Psoas muscle (tissue), 8 donors: ENCODE data around the gene SAMD10. TPM values are rescaled to one million over a fixed set of nuclear protein-coding genes. Genes with fewer than 3 reads are reported as not detected.

Experiments
- ATAC-seq, 4 donors: fragments of 200-7000 bp; cut with Tn5 transposase; one replicate each; pipeline ENCODE4 v1.9.1; 2020; ENCODE audit warnings: moderate library complexity in 3 of 4, mild to moderate bottlenecking in 2 of 4
- DNase-seq, 2 donors: peaks; one replicate each; pipeline ENCODE4 v3.0.0-alpha.2; 2020
- H3K27ac ChIP-seq: fragments of 200-600 bp; one replicate; pipeline ENCODE4 v1.8.0; 2022
- H3K27me3 ChIP-seq, 3 donors: fragments of 200-600 bp in 1 of 3; one replicate each; pipeline versions ENCODE4 v1.6.1 to v1.8.0; 2013 to 2022; ENCODE audit warnings: low read length in 2 of 3, mild to moderate bottlenecking in 2 of 3, moderate library complexity in 1 of 3; ENCODE audit not compliant: insufficient read depth in 3 of 3
- H3K36me3 ChIP-seq, 2 donors: fragments of 200-600 bp in 1 of 2; one replicate each; pipeline versions ENCODE4 v1.6.1 to v1.8.0; 2013 to 2022; ENCODE audit warnings: low read depth in 1 of 2, mild to moderate bottlenecking in 1 of 2, moderate library complexity in 1 of 2; ENCODE audit not compliant: insufficient read depth in 1 of 2
- H3K4me1 ChIP-seq: fragments of 200-600 bp; one replicate; pipeline ENCODE4 v1.8.0; 2022
- H3K4me3 ChIP-seq: fragments of 200-600 bp; one replicate; pipeline ENCODE4 v1.8.0; 2022; ENCODE audit warnings: mild to moderate bottlenecking
- H3K9me3 ChIP-seq: fragments of 200-600 bp; one replicate; pipeline ENCODE4 v1.8.0; 2022
- WGBS, 3 donors: extraction: QIAGEN DNeasy Blood & Tissue Kit; methylation state at CpG; one replicate each; pipeline versions ENCODE4 v1.1.6 to v1.1.7; 2013; 5-methylcytosine and 5-hydroxymethylcytosine counted together
- intact Hi-C, 2 donors: fragments of 100-400 bp; cut with DNase I; formaldehyde crosslinking; loops; one replicate each; pipeline versions ENCODE4 v1.11.0 to v1.14.2; 2022
- polyA plus RNA-seq, 3 donors: library from polyadenylated mRNA; stranded (reverse); fragments of 200-250 nt; gene quantifications; one replicate each; pipeline ENCODE4 v1.2.3, GENCODE V29; 2013
- total RNA-seq, 4 donors: library from RNA; stranded (reverse); fragmentation: NEBNext Ultra II Directional in 2 of 4; extraction: Animal tissue kit (Norgen Biotek cat#: 25700) in 2 of 4; gene quantifications; one replicate each; pipeline versions ENCODE4 v1.2.1 to v1.2.4, GENCODE V29; 2021 to 2023
- TF ChIP-seq, protein P1 (sequence below): fragments of 200-600 bp; IDR thresholded peaks from one replicate; pipeline ENCODE4 v1.8.0; 2022; ENCODE audit warnings: antibody characterized with exemption
- donor health status: healthy with polysubstance abuse.
- donor health status: DM: no; HTN: no; CAD: no; lungs with moderate emphysema.
- donor health status: Bipolar disorder and iron deficiency.
- donor health status: healthy.
- donor health status: DM: yes; HTN: yes; CAD: no.
- donor health status: DM: no; HTN: no; CAD: no.
- donor health status: DM: no; HTN: no; CAD: no.
- donor health status: DM: yes; HTN: yes; CAD: no.

SAMD10 gene
- total and polyA plus RNA-seq, 7 donors, result 0.32 to 5.5 (median 0.56) TPM

GRCh38 chr20:64000906-64001305 is 21.5 kb upstream of the SAMD10 start:
- no peaks in the 10 kb centered on the region for H3K27me3 ChIP-seq
- TF ChIP-seq, protein P1, sequence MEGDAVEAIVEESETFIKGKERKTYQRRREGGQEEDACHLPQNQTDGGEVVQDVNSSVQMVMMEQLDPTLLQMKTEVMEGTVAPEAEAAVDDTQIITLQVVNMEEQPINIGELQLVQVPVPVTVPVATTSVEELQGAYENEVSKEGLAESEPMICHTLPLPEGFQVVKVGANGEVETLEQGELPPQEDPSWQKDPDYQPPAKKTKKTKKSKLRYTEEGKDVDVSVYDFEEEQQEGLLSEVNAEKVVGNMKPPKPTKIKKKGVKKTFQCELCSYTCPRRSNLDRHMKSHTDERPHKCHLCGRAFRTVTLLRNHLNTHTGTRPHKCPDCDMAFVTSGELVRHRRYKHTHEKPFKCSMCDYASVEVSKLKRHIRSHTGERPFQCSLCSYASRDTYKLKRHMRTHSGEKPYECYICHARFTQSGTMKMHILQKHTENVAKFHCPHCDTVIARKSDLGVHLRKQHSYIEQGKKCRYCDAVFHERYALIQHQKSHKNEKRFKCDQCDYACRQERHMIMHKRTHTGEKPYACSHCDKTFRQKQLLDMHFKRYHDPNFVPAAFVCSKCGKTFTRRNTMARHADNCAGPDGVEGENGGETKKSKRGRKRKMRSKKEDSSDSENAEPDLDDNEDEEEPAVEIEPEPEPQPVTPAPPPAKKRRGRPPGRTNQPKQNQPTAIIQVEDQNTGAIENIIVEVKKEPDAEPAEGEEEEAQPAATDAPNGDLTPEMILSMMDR, result no peak
- intact Hi-C loops, result no loop called here
- no peak overlapping the region for H3K4me3 ChIP-seq
- DNase-seq (no peak), ATAC-seq (no peak)
- H3K4me1 ChIP-seq, result peaks cover 5% of the 10 kb centered on the region
- peaks cover 9 to 98% of the 10 kb centered on the region in 2 donors for H3K36me3 ChIP-seq
- H3K9me3 ChIP-seq, result no peaks in the 10 kb centered on the region
- 90 to 93% (median 93%) methylated on average over 12 of the region's 12 CpGs for WGBS, 3 donors
- peak overlapping the region; percentile 41 for H3K27ac ChIP-seq

DNA sequence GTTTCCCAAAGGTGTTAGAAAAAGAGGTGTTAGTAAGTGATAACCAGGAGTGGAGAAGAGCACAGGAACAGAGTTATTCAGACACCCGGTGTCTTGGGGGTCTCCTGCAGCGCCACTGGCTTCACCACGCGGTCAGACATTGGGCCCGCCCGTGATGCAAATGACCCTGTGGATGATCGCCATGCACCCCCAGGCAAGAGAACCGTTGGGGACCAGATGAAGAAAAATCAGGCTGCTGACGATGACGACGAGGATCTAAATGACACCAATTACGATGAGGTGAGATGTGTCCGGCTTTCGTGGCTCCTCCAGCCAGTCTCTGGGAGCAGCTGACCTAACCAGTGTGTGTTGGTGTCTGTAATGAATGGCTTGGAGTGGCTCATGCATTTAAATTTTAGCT is 3.5 kb upstream of the SAMD10 start:
- intact Hi-C loops, result no loop called here
- H3K27ac ChIP-seq, result no peak overlapping the region
- ATAC-seq (no peak), DNase-seq (no peak)
- H3K4me3 ChIP-seq, result no peak overlapping the region
- H3K27me3 ChIP-seq, result peaks cover 0 to 3% (median 0%) of the 10 kb centered on the region in 3 donors
- WGBS, 3 donors, result 83 to 88% (median 85%) methylated on average over 14 of the region's 14 CpGs
- no peaks in the 10 kb centered on the region for H3K9me3 ChIP-seq
- TF ChIP-seq, protein P1, result no peak
- peaks cover 2 to 52% of the 10 kb centered on the region in 2 donors for H3K36me3 ChIP-seq
- peaks cover 18% of the 10 kb centered on the region for H3K4me1 ChIP-seq

DNA sequence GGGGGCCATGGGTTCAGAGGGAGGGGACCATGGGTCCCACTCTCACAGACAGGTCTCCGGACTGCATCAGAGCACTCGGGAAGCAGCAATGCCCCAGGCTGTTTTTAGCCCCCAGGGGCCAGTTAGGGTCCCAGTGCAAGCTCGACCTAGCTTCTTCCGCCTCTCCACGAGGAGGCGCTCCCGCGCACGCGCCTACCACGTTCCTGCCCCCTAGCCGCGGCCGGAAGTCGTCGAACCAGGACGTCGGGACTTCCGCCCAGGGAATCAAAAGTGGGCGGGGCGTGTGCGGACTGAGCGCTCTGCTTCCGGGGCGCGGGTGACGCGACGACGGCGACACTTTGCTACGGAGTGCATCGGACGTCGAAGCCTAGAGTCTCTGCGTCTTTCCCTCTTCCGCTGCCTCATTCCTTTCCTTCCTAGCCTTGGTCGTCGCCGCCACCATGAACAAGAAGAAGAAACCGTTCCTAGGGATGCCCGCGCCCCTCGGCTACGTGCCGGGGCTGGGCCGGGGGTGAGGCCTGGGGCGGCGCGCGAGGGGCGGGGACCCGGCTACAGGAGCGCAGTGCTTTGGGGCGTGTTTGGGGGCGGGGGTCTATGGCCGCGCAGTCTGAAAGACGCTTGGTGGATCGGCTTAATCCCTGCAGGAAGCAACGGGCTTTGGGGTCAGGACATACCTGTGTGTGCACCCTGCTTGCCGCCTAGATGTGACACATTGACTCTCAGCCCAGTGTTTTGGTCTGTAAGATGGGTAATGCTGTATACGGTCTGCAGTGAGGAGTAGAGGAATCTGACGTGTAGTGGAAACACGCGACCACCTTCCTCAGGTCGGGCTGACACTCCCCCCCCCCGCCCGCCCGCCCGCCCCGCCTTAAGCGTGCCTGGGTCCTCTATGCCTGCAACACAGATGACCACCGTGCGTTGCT is 1.6 kb upstream of the SAMD10 start, which contains the start of gene PRPF6:
PRPF6 (plus strand) TSS at position 327 of the 923 bp plus-strand sequence; CDS start at position 441, 114 bp downstream.
- 1% methylated on average over 69 to 75 of the region's 75 CpGs for WGBS, 3 donors
- Histone ChIP-seq H3K4me3 (peak within 1 kb of the TSS; percentile 99), H3K27me3 (peaks cover 0 to 3% (median 0%) of the 10 kb centered on the region in 3 donors), H3K27ac (peak within 1 kb of the TSS; percentile 89), H3K4me1 (peaks cover 18% of the 10 kb centered on the region), H3K36me3 (peaks cover 2 to 33% of the 10 kb centered on the region in 2 donors), H3K9me3 (no peaks in the 10 kb centered on the region)
- ATAC-seq (peak; percentile 91 to 96 (median 92)), DNase-seq (peak; percentile 96 to 98)
- TF ChIP-seq, protein P1, result peak; percentile 82
- intact Hi-C loops, result loop anchor here in 1 of 2 donors (2.0 kb wide), 1 partner anchor 78 kb away; no protein-coding TSS in a partner anchor

- Histone ChIP-seq H3K27me3 (peaks cover 0 to 3% (median 0%) of the 10 kb centered on the region in 3 donors), H3K27ac (peak overlapping the region; percentile 89), H3K9me3 (no peaks in the 10 kb centered on the region), H3K4me3 (peak overlapping the region; percentile 99), H3K4me1 (peaks cover 18% of the 10 kb centered on the region), H3K36me3 (peaks cover 2 to 26% of the 10 kb centered on the region in 2 donors)
- intact Hi-C loops, result loop anchor here in 1 of 2 donors (2.0 kb wide), 1 partner anchor 78 kb away; no protein-coding TSS in a partner anchor
- no peak for DNase-seq
- TF ChIP-seq, protein P1, result no peak
- WGBS, 3 donors, result 75 to 78% (median 78%) methylated on average over 15 of the region's 15 CpGs
- ATAC-seq, result peak; percentile 33 to 57 (median 37)
Measured at GRCh38 chr20:63980317-63980805, 919 bp upstream of the SAMD10 start.
